IPS-18a (cell line): ENCODE results near the gene PSIP1.
"Not testable (repeated sequence)": the region's sequence is repeated elsewhere in the genome, so short reads cannot be mapped to it uniquely, and the experiment has no call there.

Experiments used
- H3K27ac ChIP-seq: one replicate; pipeline ENCODE4 v1.5.1; 2013; ENCODE audit warnings: low read length
- H3K27me3 ChIP-seq: one replicate; pipeline ENCODE4 v1.6.1; 2013; ENCODE audit warnings: mild to moderate bottlenecking, low read length; ENCODE audit not compliant: control insufficient read depth, insufficient read depth
- H3K36me3 ChIP-seq: one replicate; pipeline ENCODE4 v1.6.1; 2013; ENCODE audit warnings: low read depth, low read length; ENCODE audit not compliant: control insufficient read depth
- H3K4me1 ChIP-seq: one replicate; pipeline ENCODE4 v1.6.1; 2013; ENCODE audit warnings: low read depth, low read length; ENCODE audit not compliant: control insufficient read depth
- H3K4me3 ChIP-seq: one replicate; pipeline ENCODE4 v1.5.1; 2013; ENCODE audit warnings: low read length
- H3K9ac ChIP-seq: one replicate; pipeline ENCODE4 v1.6.1; 2013; ENCODE audit warnings: mild to moderate bottlenecking, low read length, moderate library complexity
- H3K9me3 ChIP-seq: one replicate; pipeline ENCODE4 v1.6.1; 2013; ENCODE audit warnings: low read depth, low read length; ENCODE audit not compliant: control insufficient read depth

PSIP1 gene

GRCh38 chr9:15469406-15469805 is 41.4 kb downstream of the PSIP1 start:
- H3K27me3 ChIP-seq: no peaks in the 10 kb centered on the region
- H3K9ac ChIP-seq: no peak overlapping the region
- no peak overlapping the region for H3K4me3 ChIP-seq
- H3K27ac ChIP-seq: no peak overlapping the region
- no peaks in the 10 kb centered on the region for H3K9me3 ChIP-seq
- H3K36me3 ChIP-seq: peaks cover 99% of the 10 kb centered on the region
- no peaks in the 10 kb centered on the region for H3K4me1 ChIP-seq

- Histone ChIP-seq H3K9ac (no peak overlapping the region), H3K27ac (no peak overlapping the region), H3K4me3 (no peak overlapping the region), H3K36me3 (peaks cover 97% of the 10 kb centered on the region), H3K27me3 (no peaks in the 10 kb centered on the region), H3K9me3 (no peaks in the 10 kb centered on the region), H3K4me1 (no peaks in the 10 kb centered on the region)
These were observed 42.6 kb downstream of the PSIP1 start for GRCh38 chr9:15468145-15468544.

- no peaks in the 10 kb centered on the region for H3K27me3 ChIP-seq
- H3K4me3 ChIP-seq: no peak overlapping the region
- H3K9me3 ChIP-seq: no peaks in the 10 kb centered on the region
- no peak overlapping the region for H3K27ac ChIP-seq
- H3K4me1 ChIP-seq: no peaks in the 10 kb centered on the region
- H3K36me3 ChIP-seq: peaks cover 81% of the 10 kb centered on the region
- H3K9ac ChIP-seq: no peak overlapping the region
These were observed 49.2 kb downstream of the PSIP1 start for GRCh38 chr9:15461601-15462000.

- no peaks in the 10 kb centered on the region for H3K9me3 ChIP-seq
- no peak overlapping the region for H3K9ac ChIP-seq
- H3K4me3 ChIP-seq: no peak overlapping the region
- no peaks in the 10 kb centered on the region for H3K4me1 ChIP-seq
- no peaks in the 10 kb centered on the region for H3K27me3 ChIP-seq
- H3K36me3 ChIP-seq: peaks cover 75% of the 10 kb centered on the region
- no peak overlapping the region for H3K27ac ChIP-seq
These were observed 49.7 kb downstream of the PSIP1 start for GRCh38 chr9:15461056-15461455.

- H3K9ac ChIP-seq: no peak overlapping the region
- no peaks in the 10 kb centered on the region for H3K27me3 ChIP-seq
- H3K9me3 ChIP-seq: no peaks in the 10 kb centered on the region
- H3K27ac ChIP-seq: no peak overlapping the region
- no peak overlapping the region for H3K4me3 ChIP-seq
- H3K4me1 ChIP-seq: no peaks in the 10 kb centered on the region
- peaks cover 56% of the 10 kb centered on the region for H3K36me3 ChIP-seq
These were observed 56.8 kb downstream of the PSIP1 start for GRCh38 chr9:15453956-15454355.

DNA sequence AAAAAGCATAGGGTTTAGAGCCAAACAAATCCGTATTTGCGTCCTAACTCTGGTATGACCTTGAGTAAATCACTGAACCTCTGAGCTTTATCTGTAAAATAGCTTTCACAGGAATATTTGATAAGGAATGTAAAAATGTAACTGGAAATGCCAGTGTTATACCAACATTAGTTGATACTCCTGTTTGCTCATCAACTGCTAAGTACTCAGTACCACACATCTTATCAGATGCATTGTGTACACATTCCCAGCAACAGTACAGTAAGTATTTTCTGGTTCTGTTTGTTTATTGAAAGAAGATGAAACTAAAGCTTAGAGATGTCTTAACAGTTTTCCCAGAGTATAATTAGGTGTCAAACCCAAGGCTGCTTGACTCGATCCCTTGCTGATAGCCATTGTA is 66.6 kb downstream of the PSIP1 start:
- H3K9me3 ChIP-seq: peaks cover 6% of the 10 kb centered on the region
- H3K4me1 ChIP-seq: no peaks in the 10 kb centered on the region
- H3K27me3 ChIP-seq: no peaks in the 10 kb centered on the region
- no peak overlapping the region for H3K9ac ChIP-seq
- peaks cover 73% of the 10 kb centered on the region for H3K36me3 ChIP-seq
- no peak overlapping the region for H3K4me3 ChIP-seq
- H3K27ac ChIP-seq: no peak overlapping the region

DNA sequence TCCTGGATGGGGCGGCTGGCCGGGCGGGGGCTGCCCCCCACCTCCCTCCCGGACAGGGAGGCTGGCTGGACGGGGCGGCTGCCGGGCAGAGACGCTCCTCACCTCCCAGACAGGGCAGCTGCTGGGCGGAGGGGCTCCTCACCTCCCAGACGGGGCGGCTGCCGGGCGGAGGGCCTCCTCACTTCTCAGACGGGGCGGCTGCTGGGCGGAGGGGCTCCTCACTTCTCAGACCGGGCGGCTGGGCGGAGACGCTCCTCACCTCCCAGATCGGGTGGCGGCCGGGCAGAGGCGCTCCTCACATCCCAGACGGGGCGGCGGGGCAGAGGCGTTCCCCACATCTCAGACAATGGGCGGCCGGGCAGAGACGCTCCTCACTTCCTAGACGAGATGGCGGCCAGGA is 68.5 kb downstream of the PSIP1 start:
- not testable (repeated sequence) for H3K9ac ChIP-seq, H3K4me1 ChIP-seq, H3K27ac ChIP-seq, H3K4me3 ChIP-seq, H3K9me3 ChIP-seq, H3K27me3 ChIP-seq
- H3K36me3 ChIP-seq: peaks cover 64% of the 10 kb centered on the region

DNA sequence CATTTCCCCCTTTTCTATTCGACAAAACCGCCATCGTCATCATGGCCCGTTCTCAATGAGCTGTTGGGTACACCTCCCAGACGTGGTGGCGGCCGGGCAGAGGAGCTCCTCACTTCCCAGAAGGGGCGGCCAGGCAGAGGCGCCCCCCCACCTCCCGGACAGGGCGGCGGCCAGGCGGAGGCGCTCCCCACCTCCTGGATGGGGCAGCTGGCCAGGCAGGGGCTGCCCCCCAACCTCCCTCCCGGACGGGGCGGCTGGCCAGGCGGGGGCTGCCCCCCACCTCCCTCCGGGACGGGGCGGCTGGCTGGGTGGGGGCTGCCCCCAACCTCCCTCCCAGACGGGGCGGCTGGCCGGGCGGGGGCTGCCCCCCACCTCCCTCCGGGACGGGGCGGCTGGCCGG is 68.9 kb downstream of the PSIP1 start:
- not testable (repeated sequence) for H3K9ac ChIP-seq, H3K27ac ChIP-seq, H3K9me3 ChIP-seq, H3K27me3 ChIP-seq, H3K4me3 ChIP-seq, H3K4me1 ChIP-seq
- H3K36me3 ChIP-seq: peaks cover 60% of the 10 kb centered on the region

- Histone ChIP-seq H3K36me3 (peaks cover 47% of the 10 kb centered on the region), H3K27me3 (no peaks in the 10 kb centered on the region), H3K4me1 (no peaks in the 10 kb centered on the region), H3K27ac (no peak overlapping the region), H3K4me3 (no peak overlapping the region), H3K9ac (no peak overlapping the region), H3K9me3 (peaks cover 6% of the 10 kb centered on the region)
These were observed 71.9 kb downstream of the PSIP1 start for GRCh38 chr9:15438891-15439290.

- Histone ChIP-seq H3K4me1 (no peaks in the 10 kb centered on the region), H3K4me3 (no peak overlapping the region), H3K36me3 (peaks cover 43% of the 10 kb centered on the region), H3K27ac (no peak overlapping the region), H3K9me3 (no peaks in the 10 kb centered on the region), H3K9ac (no peak overlapping the region), H3K27me3 (no peaks in the 10 kb centered on the region)
These were observed 77.1 kb downstream of the PSIP1 start for GRCh38 chr9:15433661-15434060.

DNA sequence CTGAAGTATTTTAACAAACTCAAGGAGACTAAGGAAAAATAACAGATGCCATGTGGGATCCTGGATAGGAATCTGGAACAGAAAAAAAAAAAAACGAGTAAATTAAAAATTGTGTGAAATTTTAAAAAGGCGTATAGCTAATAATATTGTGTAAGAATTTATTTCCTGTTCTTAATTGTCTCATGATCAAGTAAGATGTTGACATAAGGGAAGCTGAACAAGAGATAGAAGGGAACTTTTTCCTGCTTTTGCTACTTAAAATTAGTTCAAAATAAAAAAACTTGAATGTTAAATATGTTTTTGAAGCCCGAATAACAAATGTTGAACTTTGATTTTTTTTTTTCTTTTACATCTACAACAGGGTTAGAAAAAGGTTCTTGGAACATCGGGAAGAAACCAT is 77.6 kb downstream of the PSIP1 start:
- Histone ChIP-seq H3K9me3 (no peaks in the 10 kb centered on the region), H3K27me3 (no peaks in the 10 kb centered on the region), H3K4me3 (no peak overlapping the region), H3K9ac (no peak overlapping the region), H3K36me3 (peaks cover 46% of the 10 kb centered on the region), H3K27ac (no peak overlapping the region), H3K4me1 (no peaks in the 10 kb centered on the region)

- H3K4me3 ChIP-seq: no peak overlapping the region
- peaks cover 38% of the 10 kb centered on the region for H3K36me3 ChIP-seq
- H3K27me3 ChIP-seq: no peaks in the 10 kb centered on the region
- H3K9ac ChIP-seq: no peak overlapping the region
- no peaks in the 10 kb centered on the region for H3K9me3 ChIP-seq
- no peaks in the 10 kb centered on the region for H3K4me1 ChIP-seq
- H3K27ac ChIP-seq: no peak overlapping the region
These were observed 79.6 kb downstream of the PSIP1 start for GRCh38 chr9:15430920-15431844.
